ENCODE data around the gene FILIP1.

DNA sequence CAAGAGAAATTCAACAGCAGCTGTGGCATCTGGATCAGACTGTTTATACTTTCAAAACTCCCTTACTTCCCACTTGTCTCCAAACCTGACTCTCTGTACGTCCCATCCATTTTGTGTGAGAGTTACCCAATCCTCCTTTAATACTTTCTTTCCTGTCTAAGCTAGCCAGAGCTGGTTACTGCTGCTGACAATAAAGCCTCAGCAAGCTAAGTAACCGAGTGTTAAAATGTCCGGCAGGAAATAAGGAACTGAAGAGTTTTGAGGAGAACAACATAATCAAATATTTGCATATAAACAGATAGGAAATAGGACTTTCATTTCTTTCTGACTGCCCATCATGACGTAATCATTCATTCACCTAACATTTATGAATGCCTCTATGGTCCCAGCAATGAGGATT is 220.6 kb downstream of the FILIP1 start:
- TF ChIP-seq POLR2AphosphoS5 (IDR thresholded peaks at IDR 0.05) (no peak), CTCF (IDR thresholded peaks at IDR 0.05) (no peak)
